Keratinocyte (primary cell): Measurements from ENCODE around the gene ARHGAP24. TPM values are rescaled to one million over a fixed set of nuclear protein-coding genes. Genes with fewer than 3 reads are reported as not detected.

Source experiments
- DNase-seq: peaks from one replicate; pipeline ENCODE4 v3.0.0-alpha.2; 2011; ENCODE audit warnings: low read depth, missing footprints, low spot score
- FAIRE-seq: peaks from 2 replicates; lab custom pipeline; 2011; peaks lifted over from hg19 to GRCh38; lab: Jason Lieb, UNC
- H2AFZ ChIP-seq: 2 replicates; pipeline ENCODE4 v1.6.0; 2012; ENCODE audit warnings: low read length, control low read depth, inconsistent platforms; ENCODE audit not compliant: control insufficient read depth
- H3K27ac ChIP-seq: 2 replicates; pipeline ENCODE4 v1.5.1; 2011; ENCODE audit warnings: low read length; ENCODE audit not compliant: control insufficient read depth, insufficient read depth
- H3K27me3 ChIP-seq: 3 replicates; pipeline ENCODE4 v1.6.0; 2011; ENCODE audit warnings: low read length; ENCODE audit not compliant: control insufficient read depth, insufficient read depth; ENCODE audit errors: extremely low read depth
- H3K36me3 ChIP-seq, 2 experiments: 2 replicates in 1 of 2; 3 replicates in 1 of 2; pipeline ENCODE4 v1.5.1; 2011; ENCODE audit warnings: low read length in 2 of 2, mild to moderate bottlenecking in 1 of 2; ENCODE audit not compliant: control insufficient read depth in 2 of 2, insufficient read depth in 2 of 2; ENCODE audit errors: extremely low read depth in 1 of 2
- H3K4me1 ChIP-seq: 3 replicates; pipeline ENCODE4 v1.5.1; 2011; ENCODE audit warnings: low read length; ENCODE audit not compliant: control insufficient read depth, insufficient read depth; ENCODE audit errors: extremely low read depth
- H3K4me2 ChIP-seq: 3 replicates; pipeline ENCODE4 v1.6.0; 2011; ENCODE audit warnings: low read depth, low read length; ENCODE audit not compliant: control insufficient read depth, insufficient read depth; ENCODE audit errors: extremely low read depth
- H3K4me3 ChIP-seq, 3 experiments: fragments of 200-600 bp in 1 of 3; sonication (generic) in 1 of 3; 2 replicates in 2 of 3; 3 replicates in 1 of 3; pipeline ENCODE4 v1.5.1; 2011 to 2016; ENCODE audit warnings: low read length in 3 of 3, mild to moderate bottlenecking in 3 of 3, control low read depth in 2 of 3, inconsistent platforms in 1 of 3, low read depth in 1 of 3, mixed read lengths in 1 of 3, mixed run types in 1 of 3, moderate library complexity in 1 of 3; ENCODE audit not compliant: control insufficient read depth in 2 of 3, insufficient read depth in 2 of 3; ENCODE audit errors: extremely low read depth in 1 of 3
- H3K79me2 ChIP-seq: 2 replicates; pipeline ENCODE4 v1.6.0; 2012; ENCODE audit warnings: low read length; ENCODE audit not compliant: control insufficient read depth, insufficient read depth
- H3K9ac ChIP-seq: 3 replicates; pipeline ENCODE4 v1.6.0; 2011; ENCODE audit warnings: low read length; ENCODE audit not compliant: control insufficient read depth, insufficient read depth; ENCODE audit errors: extremely low read depth
- H3K9me1 ChIP-seq: 3 replicates; pipeline ENCODE4 v1.6.0; 2011; ENCODE audit warnings: low read length; ENCODE audit not compliant: control insufficient read depth, insufficient read depth; ENCODE audit errors: extremely low read depth
- H3K9me3 ChIP-seq: 2 replicates; pipeline ENCODE4 v1.5.1; 2012; ENCODE audit warnings: low read depth, low read length; ENCODE audit not compliant: control insufficient read depth
- H4K20me1 ChIP-seq: 3 replicates; pipeline ENCODE4 v1.6.0; 2011; ENCODE audit warnings: low read length; ENCODE audit not compliant: control insufficient read depth, insufficient read depth; ENCODE audit errors: extremely low read depth
- EZH2 ChIP-seq: IDR thresholded peaks from one replicate; pipeline ENCODE4 v1.6.1; 2012; ENCODE audit warnings: inconsistent platforms, mild to moderate bottlenecking, low read length, moderate library complexity
- dilution Hi-C: fragments of 300-500 bp; cut with MboI; formaldehyde crosslinking; loops from one replicate; pipeline ENCODE4 v1.7.0; 2020; ENCODE audit warnings: low sequenced_read_pairs; ENCODE audit not compliant: extremely low pct_ligation_motif_present
- polyA plus RNA-seq, 5 experiments: library from polyadenylated mRNA; depleted of rRNA in 3 of 5; stranded (reverse) in 3 of 5; stranded (forward) in 1 of 5; unstranded in 1 of 5; fragments of >200 nt; gene quantifications; 1 replicate in 1 of 5; 2 replicates in 3 of 5; 3 replicates in 1 of 5; pipeline versions ENCODE4 v1.2.1 to v1.2.3, GENCODE V29; 2011 to 2012; ENCODE audit warnings: missing spikeins in 2 of 5, low read depth in 1 of 5, low replicate concordance in 1 of 5
- TF ChIP-seq, protein P1 (sequence below), 3 experiments: IDR thresholded peaks in 1 of 3; conservative IDR thresholded peaks in 1 of 3; optimal IDR thresholded peaks in 1 of 3; 2 replicates in 2 of 3; 3 replicates in 1 of 3; pipeline versions ENCODE3 to v1.5.1; 2011; ENCODE audit warnings: low read length in 3 of 3, mild to moderate bottlenecking in 3 of 3, moderate library complexity in 2 of 3, control low read depth in 1 of 3, inconsistent platforms in 1 of 3; ENCODE audit not compliant: insufficient read depth in 2 of 3; ENCODE audit errors: extremely low read depth in 1 of 3

ARHGAP24 gene
- polyA plus RNA-seq, 1 donor (not counting 4 experiments of a cell fraction or from before 2014, with no cell fraction given), result 0.87 TPM

DNA sequence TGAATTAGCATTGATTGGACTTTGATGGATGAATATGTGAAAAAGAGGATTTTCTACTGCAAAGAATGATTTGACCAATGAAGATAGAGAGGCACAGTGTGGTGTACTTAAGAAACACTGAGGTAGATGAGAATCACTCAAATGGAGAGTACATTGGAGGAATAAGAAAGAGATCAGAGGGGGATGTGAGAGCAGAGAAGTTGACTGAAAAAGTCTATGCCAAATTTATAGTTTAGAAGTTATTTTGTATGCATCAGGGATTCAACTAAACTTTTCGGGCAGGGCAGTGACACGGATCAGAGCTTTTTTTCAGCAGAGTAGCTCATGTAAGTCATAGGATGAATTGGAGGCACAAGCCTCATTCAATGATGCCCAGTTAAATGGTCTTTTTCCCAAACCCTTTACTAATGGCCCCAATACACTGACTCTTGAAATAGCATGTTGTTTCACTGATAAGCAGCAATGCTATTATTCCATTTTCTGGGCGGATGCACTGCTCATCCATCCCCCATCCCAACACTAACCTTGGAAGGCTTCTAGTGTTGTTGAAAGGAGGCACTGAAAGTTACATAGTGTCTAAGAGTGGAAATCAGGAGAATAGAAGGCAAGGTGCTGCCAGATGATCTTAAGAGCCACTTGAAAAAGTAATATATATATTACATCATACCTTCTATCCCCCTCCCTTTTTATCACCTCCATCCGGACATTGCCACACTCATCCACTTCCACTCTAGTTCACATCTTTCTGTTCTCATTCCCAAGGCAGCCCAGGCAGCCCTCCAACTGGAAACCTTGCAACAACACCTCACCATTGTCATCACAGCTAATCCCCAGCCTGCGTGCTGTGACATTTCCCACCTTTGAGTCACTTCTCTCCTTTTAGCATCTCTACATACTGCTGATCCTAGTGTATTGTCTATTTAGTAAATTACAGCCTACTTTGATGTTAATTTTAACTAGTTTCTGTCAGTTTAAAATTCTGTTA, 46.1 kb downstream of the ARHGAP24 start:
- Histone ChIP-seq H3K27me3 (no peaks in the 10 kb centered on the region), H3K4me1 (no peaks in the 10 kb centered on the region), H3K4me2 (no peak overlapping the region), H4K20me1 (no peaks in the 10 kb centered on the region), H3K79me2 (no peaks in the 10 kb centered on the region), H3K36me3 (no peaks in the 10 kb centered on the region), H2AFZ (no peak overlapping the region), H3K9ac (no peak overlapping the region), H3K4me3 (no peak overlapping the region), H3K9me3 (no peaks in the 10 kb centered on the region), H3K9me1 (no peaks in the 10 kb centered on the region), H3K27ac (no peak overlapping the region)
- FAIRE-seq (no peak), DNase-seq (no peak)
- TF ChIP-seq, protein P1, sequence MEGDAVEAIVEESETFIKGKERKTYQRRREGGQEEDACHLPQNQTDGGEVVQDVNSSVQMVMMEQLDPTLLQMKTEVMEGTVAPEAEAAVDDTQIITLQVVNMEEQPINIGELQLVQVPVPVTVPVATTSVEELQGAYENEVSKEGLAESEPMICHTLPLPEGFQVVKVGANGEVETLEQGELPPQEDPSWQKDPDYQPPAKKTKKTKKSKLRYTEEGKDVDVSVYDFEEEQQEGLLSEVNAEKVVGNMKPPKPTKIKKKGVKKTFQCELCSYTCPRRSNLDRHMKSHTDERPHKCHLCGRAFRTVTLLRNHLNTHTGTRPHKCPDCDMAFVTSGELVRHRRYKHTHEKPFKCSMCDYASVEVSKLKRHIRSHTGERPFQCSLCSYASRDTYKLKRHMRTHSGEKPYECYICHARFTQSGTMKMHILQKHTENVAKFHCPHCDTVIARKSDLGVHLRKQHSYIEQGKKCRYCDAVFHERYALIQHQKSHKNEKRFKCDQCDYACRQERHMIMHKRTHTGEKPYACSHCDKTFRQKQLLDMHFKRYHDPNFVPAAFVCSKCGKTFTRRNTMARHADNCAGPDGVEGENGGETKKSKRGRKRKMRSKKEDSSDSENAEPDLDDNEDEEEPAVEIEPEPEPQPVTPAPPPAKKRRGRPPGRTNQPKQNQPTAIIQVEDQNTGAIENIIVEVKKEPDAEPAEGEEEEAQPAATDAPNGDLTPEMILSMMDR (optimal IDR thresholded peaks at IDR 0.05 in 1 of 3, IDR thresholded peaks at IDR 0.05 in 1 of 3, conservative IDR thresholded peaks at IDR 0.05 in 1 of 3; ENCODE audit: extremely low read depth in 1 of 3, insufficient read depth in 2 of 3, low read length in 3 of 3), result no peak
- no peak for TF ChIP-seq EZH2
- dilution Hi-C loops, result no loop called here

DNA sequence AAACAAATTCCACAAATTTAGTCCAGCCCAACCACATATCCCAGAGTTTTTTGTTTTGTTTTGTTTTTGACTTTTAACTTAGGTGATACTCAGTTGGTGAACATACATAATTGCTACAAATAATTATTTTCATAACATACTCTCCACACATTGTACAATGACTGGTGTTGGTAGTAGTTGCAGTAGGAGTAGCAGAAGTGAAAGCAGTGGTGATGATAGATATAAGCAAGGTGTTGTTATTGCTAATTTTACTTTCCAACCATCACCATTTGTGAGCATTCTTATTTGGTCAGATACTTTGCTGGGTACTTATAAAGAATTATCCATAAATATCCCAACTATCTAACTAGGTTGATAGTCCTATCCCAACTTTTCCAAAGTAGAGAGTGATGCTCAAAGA, 47.3 kb downstream of the ARHGAP24 start:
- no peaks in the 10 kb centered on the region for H3K27me3 ChIP-seq
- dilution Hi-C loops, result no loop called here
- no peaks in the 10 kb centered on the region for H3K9me1 ChIP-seq
- no peaks in the 10 kb centered on the region for H3K4me1 ChIP-seq
- H3K4me2 ChIP-seq, result no peak overlapping the region
- H3K27ac ChIP-seq, result no peak overlapping the region
- H3K9me3 ChIP-seq, result no peaks in the 10 kb centered on the region
- no peak overlapping the region for H2AFZ ChIP-seq
- DNase-seq, result no peak
- no peak for FAIRE-seq
- H3K79me2 ChIP-seq, result no peaks in the 10 kb centered on the region
- H3K4me3 ChIP-seq, result no peak overlapping the region
- H3K36me3 ChIP-seq, result no peaks in the 10 kb centered on the region
- TF ChIP-seq EZH2, result no peak
- TF ChIP-seq, protein P1 (optimal IDR thresholded peaks at IDR 0.05 in 1 of 3, IDR thresholded peaks at IDR 0.05 in 1 of 3, conservative IDR thresholded peaks at IDR 0.05 in 1 of 3; ENCODE audit: extremely low read depth in 1 of 3, insufficient read depth in 2 of 3, low read length in 3 of 3), result no peak
- no peaks in the 10 kb centered on the region for H4K20me1 ChIP-seq
- no peak overlapping the region for H3K9ac ChIP-seq
